CD4-positive, CD25-positive, alpha-beta regulatory T cell (primary cell): Measurements from ENCODE around the gene TCF4. TPM values are rescaled to one million over a fixed set of nuclear protein-coding genes. Genes with fewer than 3 reads are reported as not detected.

Experiments
- ATAC-seq, 2 donors: fragments of 150-1000 bp; cut with Tn5 transposase; one replicate each; pipeline ENCODE4 v1.10.0; 2021; ENCODE audit warnings: low read depth in 2 of 2, moderate number of reproducible peaks in 2 of 2, moderate library complexity in 1 of 2
- DNase-seq, 3 donors: peaks; one replicate each; pipeline versions ENCODE4 v3.0.0 to v3.0.0-alpha.2; 2012 to 2022; ENCODE audit warnings: mixed read lengths in 1 of 3
- H3K27ac ChIP-seq: one replicate; pipeline ENCODE4 v1.7.0; 2013; ENCODE audit warnings: mild to moderate bottlenecking, low read length; ENCODE audit not compliant: insufficient read depth, poor library complexity, severe bottlenecking
- H3K27me3 ChIP-seq: one replicate; pipeline ENCODE4 v1.7.0; 2013; ENCODE audit warnings: low read length; ENCODE audit not compliant: control insufficient read depth, insufficient read depth
- H3K36me3 ChIP-seq: one replicate; pipeline ENCODE4 v1.7.0; 2013; ENCODE audit warnings: mild to moderate bottlenecking, low read length, moderate library complexity; ENCODE audit not compliant: control insufficient read depth, insufficient read depth
- H3K4me1 ChIP-seq: 2 replicates; pipeline ENCODE4 v1.7.0; 2013; ENCODE audit warnings: mild to moderate bottlenecking, low read length; ENCODE audit not compliant: insufficient read depth, control insufficient read depth, poor library complexity, severe bottlenecking
- H3K4me3 ChIP-seq: one replicate; pipeline ENCODE4 v1.7.0; 2013; ENCODE audit warnings: low read depth, mild to moderate bottlenecking, low read length, moderate library complexity
- H3K9me3 ChIP-seq, 2 experiments: 1 replicate in 1 of 2; 2 replicates in 1 of 2; pipeline ENCODE4 v1.7.0; 2013; ENCODE audit warnings: low read length in 2 of 2, mild to moderate bottlenecking in 1 of 2, moderate library complexity in 1 of 2; ENCODE audit not compliant: control insufficient read depth in 2 of 2
- H3K27ac Mint-ChIP-seq, 3 donors: one replicate each; pipeline ENCODE4 v1.8.0; 2020 to 2022; ENCODE audit warnings: mild to moderate bottlenecking in 3 of 3, mixed read lengths in 3 of 3, moderate library complexity in 2 of 3
- H3K27me3 Mint-ChIP-seq: one replicate; pipeline ENCODE4 v1.8.0; 2022; ENCODE audit warnings: mild to moderate bottlenecking, mixed read lengths
- H3K36me3 Mint-ChIP-seq: one replicate; pipeline ENCODE4 v1.8.0; 2020; ENCODE audit warnings: mixed read lengths
- H3K4me1 Mint-ChIP-seq, 4 donors: one replicate each; pipeline ENCODE4 v1.8.0; 2020 to 2022; ENCODE audit warnings: mixed read lengths in 4 of 4, mild to moderate bottlenecking in 1 of 4
- H3K4me3 Mint-ChIP-seq, 4 donors: one replicate each; pipeline ENCODE4 v1.8.0; 2020 to 2022; ENCODE audit warnings: mild to moderate bottlenecking in 4 of 4, mixed read lengths in 4 of 4, moderate library complexity in 3 of 4
- H3K9me3 Mint-ChIP-seq, 7 donors: one replicate each; pipeline ENCODE4 v1.8.0; 2020 to 2022; ENCODE audit warnings: mixed read lengths in 7 of 7, mild to moderate bottlenecking in 3 of 7, moderate library complexity in 2 of 7
- polyA plus RNA-seq, 4 donors: library from polyadenylated mRNA; unstranded; fragments of 300-500 nt; fragmentation: Illumina TruSeq; gene quantifications; one replicate each; pipeline ENCODE4 v1.2.3, GENCODE V29; 2021
- total RNA-seq: library from RNA; stranded (reverse); gene quantifications from one replicate; pipeline ENCODE4 v1.2.3, GENCODE V29; 2022

The TCF4 gene
- total and polyA plus RNA-seq, 5 donors from 2014 or later: 0.06 to 2.4 (median 0.92) TPM

DNA sequence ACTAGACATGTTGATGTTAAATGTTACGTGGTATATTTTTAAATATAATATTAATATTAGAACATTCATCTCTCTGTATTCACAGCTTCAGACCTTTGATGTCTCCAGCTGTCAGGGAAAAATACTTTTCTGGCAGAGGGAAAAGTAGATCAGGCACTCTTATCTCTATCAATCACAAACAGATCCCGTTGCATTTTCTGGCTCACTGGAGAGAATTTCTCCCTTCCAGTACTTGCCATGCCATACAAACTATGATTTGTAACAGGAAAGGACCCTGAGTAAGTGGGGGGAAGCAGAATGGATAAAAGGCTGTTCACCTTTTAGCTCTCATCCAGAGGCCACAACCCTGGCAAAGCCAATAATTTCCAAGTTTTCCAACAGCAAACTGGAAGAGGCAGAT lies 158.0 kb downstream of the TCF4 start:
- no peak overlapping the region for H3K4me3 ChIP-seq

DNA sequence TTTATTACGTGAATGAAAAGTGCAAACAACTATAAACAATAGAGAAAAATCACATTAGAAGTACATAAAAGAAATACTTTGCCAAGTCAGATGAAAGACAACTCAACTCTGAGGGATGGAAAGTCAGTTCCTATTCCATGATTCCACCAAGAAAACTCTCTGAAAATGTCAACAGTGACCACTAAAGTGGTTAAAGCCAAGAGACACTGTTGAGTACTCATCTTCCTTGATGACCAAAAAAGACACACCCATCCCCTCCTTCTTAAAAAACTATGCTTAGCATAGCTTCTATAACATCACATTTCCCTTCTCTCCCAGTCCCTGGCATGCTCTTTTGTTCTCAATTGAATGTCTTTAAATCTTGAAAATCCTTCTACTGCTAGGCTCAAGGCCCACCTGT lies 160.0 kb downstream of the TCF4 start:
- H3K27ac ChIP-seq: no peak overlapping the region
- no peak overlapping the region for H3K27ac Mint-ChIP-seq
- ATAC-seq: no peak

More for the DNA sequence above, 158.0 kb downstream of the TCF4 start:
- no peak for DNase-seq
- Histone ChIP-seq H3K9me3 (no peaks in the 10 kb centered on the region), H3K27me3 (no peaks in the 10 kb centered on the region), H3K27ac (no peak overlapping the region), H3K4me1 (no peaks in the 10 kb centered on the region), H3K36me3 (no peaks in the 10 kb centered on the region)
- Mint-ChIP-seq H3K36me3 (no peaks in the 10 kb centered on the region), H3K27me3 (peaks cover 4% of the 10 kb centered on the region), H3K4me1 (no peaks in the 10 kb centered on the region), H3K27ac (no peak overlapping the region), H3K4me3 (no peak overlapping the region), H3K9me3 (peaks cover 0 to 5% (median 4%) of the 10 kb centered on the region in 7 donors)
- no peak for ATAC-seq

GRCh38 chr18:55425698-55426097 lies 162.3 kb downstream of the TCF4 start:
- H3K36me3 ChIP-seq: no peaks in the 10 kb centered on the region
- H3K4me3 ChIP-seq: no peak overlapping the region
- H3K27ac ChIP-seq: no peak overlapping the region
- H3K4me1 ChIP-seq: no peaks in the 10 kb centered on the region
- no peak overlapping the region for H3K4me3 Mint-ChIP-seq
- no peaks in the 10 kb centered on the region for H3K36me3 Mint-ChIP-seq
- peaks cover 0 to 4% (median 1%) of the 10 kb centered on the region in 7 donors for H3K9me3 Mint-ChIP-seq
- no peaks in the 10 kb centered on the region for H3K27me3 Mint-ChIP-seq
- DNase-seq: no peak
- no peaks in the 10 kb centered on the region for H3K9me3 ChIP-seq
- ATAC-seq: no peak
- H3K27me3 ChIP-seq: no peaks in the 10 kb centered on the region
- no peak overlapping the region for H3K27ac Mint-ChIP-seq
- no peaks in the 10 kb centered on the region for H3K4me1 Mint-ChIP-seq

More for the DNA sequence above, 160.0 kb downstream of the TCF4 start:
- Histone ChIP-seq H3K9me3 (no peaks in the 10 kb centered on the region), H3K27me3 (no peaks in the 10 kb centered on the region), H3K36me3 (no peaks in the 10 kb centered on the region), H3K4me1 (no peaks in the 10 kb centered on the region), H3K4me3 (no peak overlapping the region)
- no peaks in the 10 kb centered on the region for H3K27me3 Mint-ChIP-seq
- DNase-seq: no peak
- no peaks in the 10 kb centered on the region for H3K4me1 Mint-ChIP-seq
- H3K4me3 Mint-ChIP-seq: no peak overlapping the region
- H3K9me3 Mint-ChIP-seq: peaks cover 0 to 5% (median 3%) of the 10 kb centered on the region in 7 donors
- H3K36me3 Mint-ChIP-seq: no peaks in the 10 kb centered on the region

- no peaks in the 10 kb centered on the region for H3K27me3 ChIP-seq
- H3K36me3 ChIP-seq: no peaks in the 10 kb centered on the region
- no peak overlapping the region for H3K27ac Mint-ChIP-seq
- DNase-seq: no peak
- no peak for ATAC-seq
- no peak overlapping the region for H3K4me3 ChIP-seq
- H3K4me3 Mint-ChIP-seq: no peak overlapping the region
- no peaks in the 10 kb centered on the region for H3K36me3 Mint-ChIP-seq
- peaks cover 0 to 4% (median 0%) of the 10 kb centered on the region in 4 donors for H3K4me1 Mint-ChIP-seq
- peaks cover 0 to 2% (median 0%) of the 10 kb centered on the region in 7 donors for H3K9me3 Mint-ChIP-seq
- H3K27me3 Mint-ChIP-seq: no peaks in the 10 kb centered on the region
- no peaks in the 10 kb centered on the region for H3K9me3 ChIP-seq
- no peaks in the 10 kb centered on the region for H3K4me1 ChIP-seq
- H3K27ac ChIP-seq: no peak overlapping the region
Measured at GRCh38 chr18:55422456-55423180, 165.4 kb downstream of the TCF4 start.

GRCh38 chr18:55421615-55422419 lies 166.2 kb downstream of the TCF4 start:
- Histone ChIP-seq H3K4me1 (no peaks in the 10 kb centered on the region), H3K9me3 (no peaks in the 10 kb centered on the region), H3K27ac (no peak overlapping the region), H3K27me3 (no peaks in the 10 kb centered on the region), H3K4me3 (no peak overlapping the region), H3K36me3 (no peaks in the 10 kb centered on the region)
- Mint-ChIP-seq H3K9me3 (peaks cover 0 to 2% (median 0%) of the 10 kb centered on the region in 7 donors), H3K4me1 (peaks cover 0 to 4% (median 0%) of the 10 kb centered on the region in 4 donors), H3K27ac (no peak overlapping the region), H3K27me3 (no peaks in the 10 kb centered on the region), H3K36me3 (no peaks in the 10 kb centered on the region), H3K4me3 (no peak overlapping the region)
- no peak for ATAC-seq
- DNase-seq: no peak

GRCh38 chr18:55421308-55421614 lies 166.7 kb downstream of the TCF4 start:
- peaks cover 0 to 2% (median 0%) of the 10 kb centered on the region in 7 donors for H3K9me3 Mint-ChIP-seq
- Histone ChIP-seq H3K9me3 (no peaks in the 10 kb centered on the region), H3K4me3 (no peak overlapping the region), H3K27me3 (no peaks in the 10 kb centered on the region), H3K27ac (no peak overlapping the region), H3K4me1 (no peaks in the 10 kb centered on the region), H3K36me3 (no peaks in the 10 kb centered on the region)
- peaks cover 0 to 4% (median 0%) of the 10 kb centered on the region in 4 donors for H3K4me1 Mint-ChIP-seq
- H3K4me3 Mint-ChIP-seq: no peak overlapping the region
- H3K27me3 Mint-ChIP-seq: no peaks in the 10 kb centered on the region
- ATAC-seq (no peak), DNase-seq (no peak)
- H3K36me3 Mint-ChIP-seq: no peaks in the 10 kb centered on the region
- H3K27ac Mint-ChIP-seq: no peak overlapping the region

- Histone ChIP-seq H3K36me3 (no peaks in the 10 kb centered on the region), H3K4me3 (no peak overlapping the region), H3K9me3 (no peaks in the 10 kb centered on the region), H3K27me3 (no peaks in the 10 kb centered on the region), H3K4me1 (no peaks in the 10 kb centered on the region), H3K27ac (no peak overlapping the region)
- H3K4me3 Mint-ChIP-seq: no peak overlapping the region
- peaks cover 0 to 4% (median 0%) of the 10 kb centered on the region in 4 donors for H3K4me1 Mint-ChIP-seq
- no peaks in the 10 kb centered on the region for H3K27me3 Mint-ChIP-seq
- H3K27ac Mint-ChIP-seq: no peak overlapping the region
- DNase-seq (no peak), ATAC-seq (no peak)
- H3K36me3 Mint-ChIP-seq: no peaks in the 10 kb centered on the region
- H3K9me3 Mint-ChIP-seq: peaks cover 0 to 2% (median 0%) of the 10 kb centered on the region in 7 donors
Measured at GRCh38 chr18:55420665-55421307, 167.2 kb downstream of the TCF4 start.
